ENCODE results near the gene AATF. TPM values are rescaled to one million over a fixed set of nuclear protein-coding genes. Genes with fewer than 3 reads are reported as not detected.
A peak's percentile ranks its signal among the peaks of the same experiment; 100 is the strongest.

AATF gene
- total RNA-seq, 5 donors from 2014 or later (not counting 1 experiment from before 2014, with no cell fraction given), result 52.5 to 65.0 (median 59.7) TPM

GRCh38 chr17:37051833-37052232, 103.1 kb downstream of the AATF start:
- Mint-ChIP-seq H3K4me3 (no peak overlapping the region), H3K27me3 (no peaks in the 10 kb centered on the region), H3K36me3 (peaks cover 48% of the 10 kb centered on the region), H3K27ac (peak overlapping the region in 1 of 2 donors; percentile 58), H3K9me3 (no peaks in the 10 kb centered on the region), H3K4me1 (peaks cover 7 to 10% (median 7%) of the 10 kb centered on the region in 3 donors)
- peaks cover 15 to 36% of the 10 kb centered on the region in 2 donors for H3K36me3 ChIP-seq (ENCODE audit: control insufficient read depth in 2 of 2, extremely low read depth in 1 of 2, insufficient read depth in 1 of 2, low read length in 1 of 2)
- CTCF ChIA-PET, result no interaction called here
- H3K27me3 ChIP-seq (replicated peaks in 1 of 2; ENCODE audit: control insufficient read depth in 2 of 2, extremely low read depth in 1 of 2, insufficient read depth in 2 of 2, low read length in 1 of 2), result no peaks in the 10 kb centered on the region
- no peak overlapping the region for H3K27ac ChIP-seq (ENCODE audit: low read length)
- H3K4me1 ChIP-seq (ENCODE audit: control insufficient read depth in 1 of 2, extremely low read depth in 1 of 2, insufficient read depth in 2 of 2, low read length in 2 of 2), result peaks cover 0 to 6% of the 10 kb centered on the region in 2 experiments
- no peaks in the 10 kb centered on the region for H3K9me3 ChIP-seq
- no peak overlapping the region for H3K4me3 ChIP-seq (ENCODE audit: control insufficient read depth in 1 of 2, extremely low read depth in 1 of 2, low read length in 1 of 2)
- ATAC-seq (replicated peaks in 1 of 4) (no peak), DNase-seq (no peak)
- POLR2A ChIA-PET, result no interaction called here
- 100% methylated on average over 1 of the region's 3 CpGs for WGBS (ENCODE audit: insufficient coverage)

GRCh38 chr17:37052450-37052849, 103.7 kb downstream of the AATF start:
- 98% methylated on average over 5 of the region's 6 CpGs for WGBS (ENCODE audit: insufficient coverage)
- Histone ChIP-seq H3K4me3 (ENCODE audit: control insufficient read depth in 1 of 2, extremely low read depth in 1 of 2, low read length in 1 of 2) (no peak overlapping the region), H3K4me1 (ENCODE audit: control insufficient read depth in 1 of 2, extremely low read depth in 1 of 2, insufficient read depth in 2 of 2, low read length in 2 of 2) (peaks cover 0 to 2% of the 10 kb centered on the region in 2 experiments), H3K27ac (ENCODE audit: low read length) (no peak overlapping the region), H3K9me3 (no peaks in the 10 kb centered on the region), H3K27me3 (replicated peaks in 1 of 2; ENCODE audit: control insufficient read depth in 2 of 2, extremely low read depth in 1 of 2, insufficient read depth in 2 of 2, low read length in 1 of 2) (no peaks in the 10 kb centered on the region), H3K36me3 (ENCODE audit: control insufficient read depth in 2 of 2, extremely low read depth in 1 of 2, insufficient read depth in 1 of 2, low read length in 1 of 2) (peaks cover 20 to 38% of the 10 kb centered on the region in 2 donors)
- POLR2A ChIA-PET, result no interaction called here
- DNase-seq, result no peak
- ATAC-seq (replicated peaks in 1 of 4), result no peak
- Mint-ChIP-seq H3K36me3 (peaks cover 52% of the 10 kb centered on the region), H3K4me3 (no peak overlapping the region), H3K27me3 (no peaks in the 10 kb centered on the region), H3K27ac (peak overlapping the region in 1 of 2 donors; percentile 58), H3K4me1 (peaks cover 6 to 8% (median 6%) of the 10 kb centered on the region in 3 donors), H3K9me3 (no peaks in the 10 kb centered on the region)
- CTCF ChIA-PET, result no interaction called here

GRCh38 chr17:37054894-37055293, 106.1 kb downstream of the AATF start:
- H3K36me3 ChIP-seq (ENCODE audit: control insufficient read depth in 2 of 2, extremely low read depth in 1 of 2, insufficient read depth in 1 of 2, low read length in 1 of 2), result peaks cover 20 to 37% of the 10 kb centered on the region in 2 donors
- H3K27ac ChIP-seq (ENCODE audit: low read length), result no peak overlapping the region
- H3K4me3 ChIP-seq (ENCODE audit: control insufficient read depth in 1 of 2, extremely low read depth in 1 of 2, low read length in 1 of 2), result no peak overlapping the region
- WGBS (ENCODE audit: insufficient coverage), result 97% methylated on average over 6 of the region's 8 CpGs
- no peaks in the 10 kb centered on the region for H3K27me3 ChIP-seq (replicated peaks in 1 of 2; ENCODE audit: control insufficient read depth in 2 of 2, extremely low read depth in 1 of 2, insufficient read depth in 2 of 2, low read length in 1 of 2)
- H3K27ac Mint-ChIP-seq, result no peak overlapping the region
- H3K27me3 Mint-ChIP-seq, result no peaks in the 10 kb centered on the region
- no peaks in the 10 kb centered on the region for H3K9me3 Mint-ChIP-seq
- ChIA-PET CTCF (no interaction called here), POLR2A (no interaction called here)
- H3K4me3 Mint-ChIP-seq, result no peak overlapping the region
- H3K36me3 Mint-ChIP-seq, result peaks cover 49% of the 10 kb centered on the region
- no peaks in the 10 kb centered on the region for H3K4me1 Mint-ChIP-seq
- no peaks in the 10 kb centered on the region for H3K9me3 ChIP-seq
- ATAC-seq (replicated peaks in 1 of 4) (no peak), DNase-seq (no peak)
- no peaks in the 10 kb centered on the region for H3K4me1 ChIP-seq (ENCODE audit: control insufficient read depth in 1 of 2, extremely low read depth in 1 of 2, insufficient read depth in 2 of 2, low read length in 2 of 2)

- 96% methylated on average over 7 of the region's 18 CpGs for WGBS (ENCODE audit: insufficient coverage)
- Histone ChIP-seq H3K9me3 (no peaks in the 10 kb centered on the region), H3K4me3 (ENCODE audit: control insufficient read depth in 1 of 2, extremely low read depth in 1 of 2, low read length in 1 of 2) (no peak overlapping the region), H3K36me3 (ENCODE audit: control insufficient read depth in 2 of 2, extremely low read depth in 1 of 2, insufficient read depth in 1 of 2, low read length in 1 of 2) (peaks cover 15 to 24% of the 10 kb centered on the region in 2 donors), H3K27ac (ENCODE audit: low read length) (no peak overlapping the region), H3K27me3 (replicated peaks in 1 of 2; ENCODE audit: control insufficient read depth in 2 of 2, extremely low read depth in 1 of 2, insufficient read depth in 2 of 2, low read length in 1 of 2) (no peaks in the 10 kb centered on the region), H3K4me1 (ENCODE audit: control insufficient read depth in 1 of 2, extremely low read depth in 1 of 2, insufficient read depth in 2 of 2, low read length in 2 of 2) (no peaks in the 10 kb centered on the region)
- H3K27me3 Mint-ChIP-seq, result no peaks in the 10 kb centered on the region
- H3K4me3 Mint-ChIP-seq, result no peak overlapping the region
- H3K36me3 Mint-ChIP-seq, result peaks cover 41% of the 10 kb centered on the region
- DNase-seq (no peak), ATAC-seq (replicated peaks in 1 of 4) (no peak)
- no peaks in the 10 kb centered on the region for H3K9me3 Mint-ChIP-seq
- H3K27ac Mint-ChIP-seq, result peak overlapping the region in 1 of 2 donors; percentile 22
- CTCF ChIA-PET, result interaction anchor here (0.6 to 0.9 kb wide), 2 partner anchors 9 to 89 kb away, joined by 5 to 7 read pairs; no protein-coding TSS in a partner anchor
- POLR2A ChIA-PET, result interaction anchor here in 1 of 2 donors (0.6 kb wide), 1 partner anchor 467 kb away, joined by 3 read pairs; no protein-coding TSS in a partner anchor
- H3K4me1 Mint-ChIP-seq, result no peaks in the 10 kb centered on the region
Observed at GRCh38 chr17:37056622-37057021, 107.9 kb downstream of the AATF start.

- no peaks in the 10 kb centered on the region for H3K4me1 Mint-ChIP-seq
Observed at GRCh38 chr17:37059493-37059892, 110.7 kb downstream of the AATF start.

DNA sequence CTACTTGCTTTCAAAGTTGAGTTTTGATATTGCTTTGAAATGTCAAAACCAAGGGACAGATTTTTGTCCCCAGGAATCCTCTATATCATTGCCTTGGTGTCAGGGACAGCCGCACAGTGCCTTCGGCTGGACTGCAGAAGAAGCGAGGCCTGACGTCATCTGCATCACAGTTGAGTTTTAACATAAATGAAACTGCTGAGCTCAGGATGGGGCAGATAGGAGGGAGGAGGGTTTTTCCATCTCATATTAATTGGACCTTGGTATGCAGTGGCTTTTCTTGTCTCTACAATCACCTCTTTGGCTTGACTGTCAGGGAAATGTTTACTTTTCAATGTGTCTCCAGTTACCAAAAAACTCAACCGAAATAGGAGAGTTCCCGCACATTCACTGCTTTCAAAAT, 111.3 kb downstream of the AATF start:
- Mint-ChIP-seq H3K27ac (no peak overlapping the region), H3K4me1 (no peaks in the 10 kb centered on the region), H3K9me3 (no peaks in the 10 kb centered on the region), H3K36me3 (peaks cover 25% of the 10 kb centered on the region), H3K27me3 (no peaks in the 10 kb centered on the region), H3K4me3 (no peak overlapping the region)
- Histone ChIP-seq H3K9me3 (no peaks in the 10 kb centered on the region), H3K36me3 (ENCODE audit: control insufficient read depth in 2 of 2, extremely low read depth in 1 of 2, insufficient read depth in 1 of 2, low read length in 1 of 2) (peaks cover 8 to 17% of the 10 kb centered on the region in 2 donors), H3K27ac (ENCODE audit: low read length) (no peak overlapping the region), H3K27me3 (replicated peaks in 1 of 2; ENCODE audit: control insufficient read depth in 2 of 2, extremely low read depth in 1 of 2, insufficient read depth in 2 of 2, low read length in 1 of 2) (no peaks in the 10 kb centered on the region), H3K4me3 (ENCODE audit: control insufficient read depth in 1 of 2, extremely low read depth in 1 of 2, low read length in 1 of 2) (no peak overlapping the region), H3K4me1 (ENCODE audit: control insufficient read depth in 1 of 2, extremely low read depth in 1 of 2, insufficient read depth in 2 of 2, low read length in 2 of 2) (no peaks in the 10 kb centered on the region)
- ChIA-PET POLR2A (no interaction called here), CTCF (no interaction called here)
- WGBS (ENCODE audit: insufficient coverage), result 100% methylated on average over 4 of the region's 6 CpGs
- DNase-seq, result no peak
- no peak for ATAC-seq (replicated peaks in 1 of 4)

More at GRCh38 chr17:37059493-37059892, 110.7 kb downstream of the AATF start:
- no peak for DNase-seq
- WGBS (ENCODE audit: insufficient coverage), result 100% methylated on average over 1 of the region's 3 CpGs
- H3K36me3 Mint-ChIP-seq, result peaks cover 30% of the 10 kb centered on the region
- Histone ChIP-seq H3K27me3 (replicated peaks in 1 of 2; ENCODE audit: control insufficient read depth in 2 of 2, extremely low read depth in 1 of 2, insufficient read depth in 2 of 2, low read length in 1 of 2) (no peaks in the 10 kb centered on the region), H3K4me3 (ENCODE audit: control insufficient read depth in 1 of 2, extremely low read depth in 1 of 2, low read length in 1 of 2) (no peak overlapping the region), H3K36me3 (ENCODE audit: control insufficient read depth in 2 of 2, extremely low read depth in 1 of 2, insufficient read depth in 1 of 2, low read length in 1 of 2) (peaks cover 14 to 17% of the 10 kb centered on the region in 2 donors), H3K9me3 (no peaks in the 10 kb centered on the region), H3K27ac (ENCODE audit: low read length) (no peak overlapping the region), H3K4me1 (ENCODE audit: control insufficient read depth in 1 of 2, extremely low read depth in 1 of 2, insufficient read depth in 2 of 2, low read length in 2 of 2) (no peaks in the 10 kb centered on the region)
- ChIA-PET POLR2A (no interaction called here), CTCF (no interaction called here)
- no peak overlapping the region for H3K27ac Mint-ChIP-seq
- no peak overlapping the region for H3K4me3 Mint-ChIP-seq
- no peaks in the 10 kb centered on the region for H3K9me3 Mint-ChIP-seq
- no peaks in the 10 kb centered on the region for H3K27me3 Mint-ChIP-seq
- ATAC-seq (replicated peaks in 1 of 4), result no peak

DNA sequence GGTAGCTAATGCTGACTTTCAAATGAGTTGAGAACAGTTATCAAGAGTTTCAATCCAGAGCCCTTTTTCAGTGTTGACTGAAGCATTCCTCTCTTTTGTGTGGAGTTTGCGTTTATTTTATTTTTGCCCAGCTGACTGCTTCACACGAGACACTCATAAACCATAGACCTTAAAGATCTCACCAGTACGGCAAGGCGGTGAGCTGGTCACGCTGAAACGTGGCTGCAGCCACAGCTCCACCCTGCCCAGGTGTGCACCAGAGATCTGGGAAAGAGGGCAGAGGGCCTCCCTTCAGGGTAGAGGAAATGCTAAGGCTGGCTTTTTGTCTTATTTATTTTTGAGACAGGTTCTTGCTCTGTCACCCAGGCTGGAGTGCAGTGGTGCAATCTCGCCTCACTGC, 112.2 kb downstream of the AATF start:
- peaks cover 8 to 17% of the 10 kb centered on the region in 2 donors for H3K36me3 ChIP-seq (ENCODE audit: control insufficient read depth in 2 of 2, extremely low read depth in 1 of 2, insufficient read depth in 1 of 2, low read length in 1 of 2)
- no peaks in the 10 kb centered on the region for H3K4me1 ChIP-seq (ENCODE audit: control insufficient read depth in 1 of 2, extremely low read depth in 1 of 2, insufficient read depth in 2 of 2, low read length in 2 of 2)
- peaks cover 18% of the 10 kb centered on the region for H3K36me3 Mint-ChIP-seq
- no peaks in the 10 kb centered on the region for H3K9me3 ChIP-seq
- POLR2A ChIA-PET, result no interaction called here
- H3K4me3 Mint-ChIP-seq, result no peak overlapping the region
- no peak overlapping the region for H3K27ac ChIP-seq (ENCODE audit: low read length)
- WGBS (ENCODE audit: insufficient coverage), result 59% methylated on average over 5 of the region's 7 CpGs
- no peak for ATAC-seq (replicated peaks in 1 of 4)
- no peak overlapping the region for H3K4me3 ChIP-seq (ENCODE audit: control insufficient read depth in 1 of 2, extremely low read depth in 1 of 2, low read length in 1 of 2)
- no peaks in the 10 kb centered on the region for H3K27me3 Mint-ChIP-seq
- no peaks in the 10 kb centered on the region for H3K27me3 ChIP-seq (replicated peaks in 1 of 2; ENCODE audit: control insufficient read depth in 2 of 2, extremely low read depth in 1 of 2, insufficient read depth in 2 of 2, low read length in 1 of 2)
- no peaks in the 10 kb centered on the region for H3K4me1 Mint-ChIP-seq
- CTCF ChIA-PET, result no interaction called here
- no peak for DNase-seq
- no peak overlapping the region for H3K27ac Mint-ChIP-seq
- no peaks in the 10 kb centered on the region for H3K9me3 Mint-ChIP-seq

Data from T-cell (primary cell).